ENCODE measurements around the gene EDN2. TPM values are rescaled to one million over a fixed set of nuclear protein-coding genes. Genes with fewer than 3 reads are reported as not detected.

Gene EDN2
- total RNA-seq, 2 experiments from 2014 or later, result not detected

GRCh38 chr1:41489561-41489960, 5.1 kb upstream of the EDN2 start:
- DNase-seq (no peak), ATAC-seq (ENCODE audit: poor library complexity) (no peak)
- Mint-ChIP-seq H3K9me3 (no peaks in the 10 kb centered on the region), H3K27ac (no peak overlapping the region), H3K4me3 (no peak overlapping the region), H3K4me1 (ENCODE audit: low read depth) (no peaks in the 10 kb centered on the region), H3K36me3 (ENCODE audit: low read depth) (no peaks in the 10 kb centered on the region), H3K27me3 (peaks cover 30% of the 10 kb centered on the region)
- no peak overlapping the region for H3K27ac ChIP-seq (ENCODE audit: low read depth in 1 of 2, low read length in 2 of 2)
- H3K4me1 ChIP-seq (ENCODE audit: insufficient read depth, low read length), result no peaks in the 10 kb centered on the region
- H3K36me3 ChIP-seq (ENCODE audit: insufficient read depth, low read length), result no peaks in the 10 kb centered on the region
- TF ChIP-seq, protein P1, sequence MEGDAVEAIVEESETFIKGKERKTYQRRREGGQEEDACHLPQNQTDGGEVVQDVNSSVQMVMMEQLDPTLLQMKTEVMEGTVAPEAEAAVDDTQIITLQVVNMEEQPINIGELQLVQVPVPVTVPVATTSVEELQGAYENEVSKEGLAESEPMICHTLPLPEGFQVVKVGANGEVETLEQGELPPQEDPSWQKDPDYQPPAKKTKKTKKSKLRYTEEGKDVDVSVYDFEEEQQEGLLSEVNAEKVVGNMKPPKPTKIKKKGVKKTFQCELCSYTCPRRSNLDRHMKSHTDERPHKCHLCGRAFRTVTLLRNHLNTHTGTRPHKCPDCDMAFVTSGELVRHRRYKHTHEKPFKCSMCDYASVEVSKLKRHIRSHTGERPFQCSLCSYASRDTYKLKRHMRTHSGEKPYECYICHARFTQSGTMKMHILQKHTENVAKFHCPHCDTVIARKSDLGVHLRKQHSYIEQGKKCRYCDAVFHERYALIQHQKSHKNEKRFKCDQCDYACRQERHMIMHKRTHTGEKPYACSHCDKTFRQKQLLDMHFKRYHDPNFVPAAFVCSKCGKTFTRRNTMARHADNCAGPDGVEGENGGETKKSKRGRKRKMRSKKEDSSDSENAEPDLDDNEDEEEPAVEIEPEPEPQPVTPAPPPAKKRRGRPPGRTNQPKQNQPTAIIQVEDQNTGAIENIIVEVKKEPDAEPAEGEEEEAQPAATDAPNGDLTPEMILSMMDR (IDR thresholded peaks at IDR 0.05), result no peak
- H3K9me3 ChIP-seq (ENCODE audit: control insufficient read depth in 1 of 2, insufficient read depth in 1 of 2, low read length in 2 of 2), result peaks cover 0 to 3% of the 10 kb centered on the region in 2 experiments
- CTCF ChIA-PET, result no interaction called here
- peaks cover 4 to 14% of the 10 kb centered on the region in 2 experiments for H3K27me3 ChIP-seq (ENCODE audit: control insufficient read depth in 1 of 2, insufficient read depth in 2 of 2, low read length in 2 of 2)
- POLR2A ChIA-PET, result no interaction called here
- intact Hi-C loops (cut with DNase I, micrococcal nuclease), result no loop called here
- H3K4me3 ChIP-seq (ENCODE audit: low read length), result no peak overlapping the region

DNA sequence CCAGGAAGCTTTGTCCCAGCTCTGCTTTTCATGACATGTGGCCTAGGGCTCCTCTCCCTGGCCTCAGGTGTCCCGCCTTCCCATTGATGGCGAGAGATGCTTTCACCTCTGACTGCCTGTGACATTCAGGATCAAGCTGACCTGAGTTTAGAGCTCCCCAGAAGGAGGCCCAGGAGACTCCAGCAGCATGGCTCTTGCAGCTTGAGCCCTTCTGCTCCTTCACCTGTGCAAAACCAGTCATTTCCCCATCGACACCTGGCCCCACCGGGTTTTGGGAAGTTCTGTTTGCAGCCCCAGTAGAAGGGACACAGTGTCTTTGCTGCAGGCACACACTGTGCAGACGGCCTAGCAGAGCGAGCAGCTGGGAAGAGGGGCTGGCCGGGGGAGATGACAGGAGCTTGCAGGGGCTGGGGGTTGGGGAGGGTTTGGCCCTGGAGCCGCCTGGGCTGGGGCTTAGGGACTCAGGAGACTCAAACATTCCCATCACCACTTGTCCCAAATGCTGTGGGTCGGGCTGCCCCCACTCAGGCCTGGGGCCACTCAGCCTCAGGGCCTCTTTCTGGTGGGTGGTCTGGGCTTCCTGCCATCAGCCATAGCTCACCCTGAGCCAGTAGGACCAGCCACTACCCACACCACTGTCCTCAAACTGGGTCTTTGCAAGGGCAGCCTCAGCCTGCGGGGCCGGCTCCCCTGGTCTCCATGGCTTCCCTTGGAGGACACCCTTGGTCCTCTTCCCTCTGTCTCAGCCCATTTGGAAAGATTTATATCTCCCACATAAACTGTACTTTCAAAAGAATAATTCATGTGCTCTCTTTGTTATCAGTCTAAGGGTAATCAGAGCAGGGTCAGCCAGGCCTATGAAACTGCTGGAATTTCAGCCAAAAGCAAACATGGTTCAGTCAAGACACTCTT, 3.8 kb upstream of the EDN2 start:
- H3K9me3 ChIP-seq (ENCODE audit: control insufficient read depth in 1 of 2, insufficient read depth in 1 of 2, low read length in 2 of 2), result peaks cover 0 to 3% of the 10 kb centered on the region in 2 experiments
- POLR2A ChIA-PET, result interaction anchor here (0.6 kb wide), 1 partner anchor 177 kb away, joined by 3 read pairs; no protein-coding TSS in a partner anchor

DNA sequence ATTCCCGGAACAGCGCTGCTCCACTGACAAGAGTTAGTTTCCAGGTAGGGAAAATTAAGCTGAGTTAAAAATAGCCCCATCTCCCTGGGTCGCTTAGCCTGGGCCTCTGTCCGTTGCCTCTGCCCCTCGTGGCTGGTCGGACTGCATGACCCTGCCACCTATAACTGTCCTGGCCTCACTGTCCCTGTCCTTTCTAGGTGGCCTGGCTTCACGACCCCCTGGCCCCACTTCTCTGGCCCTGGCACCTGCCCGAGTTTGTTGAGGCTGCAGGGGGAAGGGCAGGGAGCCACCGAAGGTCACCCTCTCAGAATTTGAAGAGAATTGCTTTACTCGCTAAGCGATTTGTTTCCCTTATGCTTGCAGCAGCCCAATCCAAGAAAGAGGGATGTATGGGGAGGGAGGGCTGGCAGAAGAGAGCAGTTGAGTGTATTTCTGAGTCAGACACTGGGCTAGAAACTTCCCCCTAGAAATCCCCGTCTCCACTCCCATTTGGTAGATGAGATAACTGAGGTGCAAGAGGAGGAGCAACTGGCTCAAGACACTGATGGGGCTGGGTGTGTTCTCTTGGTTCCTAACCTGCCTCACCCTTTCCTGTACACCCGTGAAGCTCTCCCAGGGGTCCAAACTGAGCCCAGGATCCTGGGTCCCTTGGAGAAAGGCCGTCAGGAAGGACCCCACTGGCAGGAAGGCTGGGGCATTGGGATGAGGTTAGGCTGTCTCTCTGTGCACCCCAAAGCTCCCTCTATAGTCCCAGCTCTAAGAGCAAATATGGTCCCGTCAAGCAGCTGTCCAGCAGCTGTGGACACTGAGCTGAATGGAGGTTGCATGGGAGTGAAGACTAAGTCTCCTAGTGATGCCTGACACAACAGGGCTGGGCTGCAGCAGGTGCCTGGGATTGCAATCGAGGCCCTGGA, 2.9 kb upstream of the EDN2 start:
- Mint-ChIP-seq H3K9me3 (no peaks in the 10 kb centered on the region), H3K27ac (no peak overlapping the region), H3K4me3 (no peak overlapping the region), H3K27me3 (peaks cover 32% of the 10 kb centered on the region), H3K36me3 (ENCODE audit: low read depth) (no peaks in the 10 kb centered on the region), H3K4me1 (ENCODE audit: low read depth) (no peaks in the 10 kb centered on the region)
- Histone ChIP-seq H3K4me1 (ENCODE audit: insufficient read depth, low read length) (no peaks in the 10 kb centered on the region), H3K27ac (ENCODE audit: low read depth in 1 of 2, low read length in 2 of 2) (no peak overlapping the region), H3K4me3 (ENCODE audit: low read length) (no peak overlapping the region), H3K9me3 (ENCODE audit: control insufficient read depth in 1 of 2, insufficient read depth in 1 of 2, low read length in 2 of 2) (peaks cover 0 to 3% of the 10 kb centered on the region in 2 experiments), H3K27me3 (ENCODE audit: control insufficient read depth in 1 of 2, insufficient read depth in 2 of 2, low read length in 2 of 2) (peaks cover 4 to 8% of the 10 kb centered on the region in 2 experiments), H3K36me3 (ENCODE audit: insufficient read depth, low read length) (no peaks in the 10 kb centered on the region)
- TF ChIP-seq, protein P1 (IDR thresholded peaks at IDR 0.05), result no peak
- DNase-seq, result no peak
- intact Hi-C loops (cut with DNase I, micrococcal nuclease), result no loop called here
- ChIA-PET POLR2A (no interaction called here), CTCF (no interaction called here)
- ATAC-seq (ENCODE audit: poor library complexity), result no peak

More for the DNA sequence above, 3.8 kb upstream of the EDN2 start:
- no peak overlapping the region for H3K4me3 Mint-ChIP-seq
- TF ChIP-seq, protein P1 (IDR thresholded peaks at IDR 0.05), result no peak
- no peaks in the 10 kb centered on the region for H3K36me3 Mint-ChIP-seq (ENCODE audit: low read depth)
- intact Hi-C loops (cut with DNase I, micrococcal nuclease), result no loop called here
- CTCF ChIA-PET, result no interaction called here
- Histone ChIP-seq H3K36me3 (ENCODE audit: insufficient read depth, low read length) (no peaks in the 10 kb centered on the region), H3K27me3 (ENCODE audit: control insufficient read depth in 1 of 2, insufficient read depth in 2 of 2, low read length in 2 of 2) (peaks cover 4 to 8% of the 10 kb centered on the region in 2 experiments), H3K4me1 (ENCODE audit: insufficient read depth, low read length) (no peaks in the 10 kb centered on the region), H3K4me3 (ENCODE audit: low read length) (no peak overlapping the region), H3K27ac (ENCODE audit: low read depth in 1 of 2, low read length in 2 of 2) (no peak overlapping the region)
- peaks cover 34% of the 10 kb centered on the region for H3K27me3 Mint-ChIP-seq
- H3K9me3 Mint-ChIP-seq, result no peaks in the 10 kb centered on the region
- no peak for ATAC-seq (ENCODE audit: poor library complexity)
- DNase-seq, result no peak
- H3K27ac Mint-ChIP-seq, result no peak overlapping the region
- H3K4me1 Mint-ChIP-seq (ENCODE audit: low read depth), result no peaks in the 10 kb centered on the region

Measured in CD4-positive, alpha-beta T cell (primary cell).